GM21576 (cell line): ENCODE results near the gene AMN1.
"Not testable (repeated sequence)": the region's sequence is repeated elsewhere in the genome, so short reads cannot be mapped to it uniquely, and the experiment has no call there.

Experiments used
- ATAC-seq: cut with Tn5 transposase; IDR thresholded peaks from one replicate; pipeline ENCODE4 v1.9.1; 2021; ENCODE audit warnings: mild to moderate bottlenecking, moderate library complexity; ENCODE audit not compliant: unreplicated experiment

AMN1 gene

GRCh38 chr12:31733549-31734432 lies 5.0 kb upstream of the AMN1 start:
- not testable (repeated sequence) for ATAC-seq

GRCh38 chr12:31732926-31733548 lies 4.2 kb upstream of the AMN1 start:
- ATAC-seq, result no peak

- ATAC-seq, result not testable (repeated sequence)
Observed at GRCh38 chr12:31731203-31731602, 2.4 kb upstream of the AMN1 start.

GRCh38 chr12:31729705-31730104 lies 884 bp upstream of the AMN1 start:
- no peak for ATAC-seq

GRCh38 chr12:31728289-31728916 lies 418 bp downstream of the AMN1 start:
- ATAC-seq, result no peak

- ATAC-seq, result no peak
Observed at GRCh38 chr12:31727192-31727591, 1.6 kb downstream of the AMN1 start.

- ATAC-seq, result no peak
Observed at GRCh38 chr12:31726575-31726974, 2.2 kb downstream of the AMN1 start.

- ATAC-seq, result no peak
Observed at GRCh38 chr12:31724557-31724956, 4.3 kb downstream of the AMN1 start.

- ATAC-seq, result no peak
Observed at GRCh38 chr12:31722580-31722979, 6.2 kb downstream of the AMN1 start.

- ATAC-seq, result not testable (repeated sequence)
Observed at GRCh38 chr12:31718542-31719198, 10.2 kb downstream of the AMN1 start.

GRCh38 chr12:31716998-31717397 lies 11.8 kb downstream of the AMN1 start:
- ATAC-seq, result not testable (repeated sequence)

- peak; percentile 92 for ATAC-seq
Observed at GRCh38 chr12:31715283-31715825, 13.5 kb downstream of the AMN1 start.

GRCh38 chr12:31714406-31715271 lies 14.2 kb downstream of the AMN1 start:
- no peak for ATAC-seq

- ATAC-seq, result no peak
Observed at GRCh38 chr12:31712877-31713276, 15.9 kb downstream of the AMN1 start.

GRCh38 chr12:31710021-31710818 lies 18.6 kb downstream of the AMN1 start:
- ATAC-seq, result no peak

- not testable (repeated sequence) for ATAC-seq
Observed at GRCh38 chr12:31708118-31708517, 20.7 kb downstream of the AMN1 start.

GRCh38 chr12:31705621-31706020 lies 23.2 kb downstream of the AMN1 start:
- ATAC-seq, result no peak

- no peak for ATAC-seq
Observed at GRCh38 chr12:31702047-31702446, 26.8 kb downstream of the AMN1 start.

- not testable (repeated sequence) for ATAC-seq
Observed at GRCh38 chr12:31689921-31690320, 38.9 kb downstream of the AMN1 start.
